ENCODE data around the gene SEMA5A. TPM values are rescaled to one million over a fixed set of nuclear protein-coding genes. Genes with fewer than 3 reads are reported as not detected.

The SEMA5A gene
- total and polyA plus RNA-seq, 5 experiments from 2014 or later: not detected

DNA sequence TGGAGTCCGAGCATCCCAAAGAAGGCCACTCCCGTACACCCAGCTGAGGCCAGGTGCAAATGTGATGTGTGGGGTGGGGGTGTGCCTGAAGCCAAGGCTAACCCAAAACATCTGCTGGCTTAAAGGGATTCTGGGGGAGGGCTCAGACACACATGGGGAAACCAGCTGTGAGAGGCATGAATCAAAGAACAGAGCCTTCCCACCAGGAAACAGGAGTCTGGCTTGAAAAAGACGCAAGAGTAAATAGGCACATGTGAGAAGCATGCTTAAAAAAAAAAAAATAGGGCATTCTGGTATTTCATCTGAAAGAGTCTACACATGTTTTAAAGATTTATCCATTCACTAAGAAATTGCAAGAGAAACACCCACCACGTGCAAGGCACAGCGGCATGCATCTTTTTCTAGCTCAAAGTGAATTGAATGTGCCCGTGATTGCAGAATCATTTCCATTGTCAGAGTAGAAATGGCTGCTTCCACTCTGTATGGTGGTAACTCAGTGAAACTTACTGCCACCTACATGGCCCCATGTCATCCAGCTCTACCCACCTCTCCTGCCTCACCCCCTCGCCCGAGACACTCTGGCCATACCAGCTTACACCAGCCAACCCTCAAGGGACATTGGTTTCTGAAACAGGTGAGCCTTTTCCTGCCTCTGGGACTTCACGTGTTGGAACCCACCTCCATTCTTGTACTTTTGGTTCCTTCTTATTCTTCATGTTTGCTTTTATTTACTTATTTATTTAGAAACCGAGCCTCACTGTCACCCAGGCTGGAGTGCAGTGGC lies 71.5 kb downstream of the SEMA5A start:
- H3K4me3 Mint-ChIP-seq: no peak overlapping the region
- POLR2A ChIA-PET: no interaction called here
- H3K4me1 Mint-ChIP-seq: no peaks in the 10 kb centered on the region
- ATAC-seq (no peak), DNase-seq (no peak)
- H3K27me3 Mint-ChIP-seq: no peaks in the 10 kb centered on the region
- H3K9me3 Mint-ChIP-seq: peaks cover 7 to 49% (median 23%) of the 10 kb centered on the region in 9 donors
- no peak overlapping the region for H3K27ac Mint-ChIP-seq
- H3K36me3 Mint-ChIP-seq: peaks cover 0 to 31% (median 0%) of the 10 kb centered on the region in 3 donors

DNA sequence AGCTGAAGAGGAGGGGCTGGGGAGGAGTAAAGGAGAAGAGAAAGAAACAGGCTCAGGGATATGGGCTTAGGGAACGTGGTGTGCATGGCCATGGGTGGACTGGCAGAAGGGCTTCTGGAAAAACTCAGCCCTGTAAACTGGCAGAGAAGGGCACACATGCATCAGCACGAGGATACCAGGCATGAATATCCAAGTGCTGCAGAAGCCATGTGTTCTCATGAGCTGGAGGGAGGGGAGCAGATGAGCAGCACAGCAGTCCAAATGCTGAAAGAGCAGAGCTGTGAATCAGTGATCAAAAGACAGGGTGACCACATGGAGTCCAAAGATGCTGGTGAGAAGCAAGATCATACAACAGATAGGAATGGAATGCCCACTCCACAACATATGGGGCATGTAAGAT lies 72.3 kb downstream of the SEMA5A start:
- H3K27ac Mint-ChIP-seq: no peak overlapping the region
- no peaks in the 10 kb centered on the region for H3K4me1 Mint-ChIP-seq
- POLR2A ChIA-PET: no interaction called here
- no peaks in the 10 kb centered on the region for H3K27me3 Mint-ChIP-seq
- ATAC-seq (no peak), DNase-seq (no peak)
- H3K4me3 Mint-ChIP-seq: peak overlapping the region in 1 of 10 donors; percentile 22
- peaks cover 5 to 43% (median 17%) of the 10 kb centered on the region in 9 donors for H3K9me3 Mint-ChIP-seq
- peaks cover 0 to 26% (median 0%) of the 10 kb centered on the region in 3 donors for H3K36me3 Mint-ChIP-seq

GRCh38 chr5:9470410-9470809 lies 75.5 kb downstream of the SEMA5A start:
- Mint-ChIP-seq H3K4me3 (no peak overlapping the region), H3K27me3 (no peaks in the 10 kb centered on the region), H3K9me3 (peaks cover 0 to 19% (median 7%) of the 10 kb centered on the region in 9 donors), H3K36me3 (peaks cover 0 to 8% (median 0%) of the 10 kb centered on the region in 3 donors), H3K27ac (no peak overlapping the region), H3K4me1 (no peaks in the 10 kb centered on the region)
- DNase-seq: no peak
- no peak for ATAC-seq
- POLR2A ChIA-PET: no interaction called here

- Mint-ChIP-seq H3K4me3 (no peak overlapping the region), H3K36me3 (no peaks in the 10 kb centered on the region), H3K4me1 (no peaks in the 10 kb centered on the region), H3K27me3 (no peaks in the 10 kb centered on the region), H3K9me3 (peaks cover 0 to 5% (median 0%) of the 10 kb centered on the region in 9 donors), H3K27ac (no peak overlapping the region)
- no peak for ATAC-seq
- POLR2A ChIA-PET: no interaction called here
- no peak for DNase-seq
These were observed 77.9 kb downstream of the SEMA5A start for GRCh38 chr5:9468060-9468388.

DNA sequence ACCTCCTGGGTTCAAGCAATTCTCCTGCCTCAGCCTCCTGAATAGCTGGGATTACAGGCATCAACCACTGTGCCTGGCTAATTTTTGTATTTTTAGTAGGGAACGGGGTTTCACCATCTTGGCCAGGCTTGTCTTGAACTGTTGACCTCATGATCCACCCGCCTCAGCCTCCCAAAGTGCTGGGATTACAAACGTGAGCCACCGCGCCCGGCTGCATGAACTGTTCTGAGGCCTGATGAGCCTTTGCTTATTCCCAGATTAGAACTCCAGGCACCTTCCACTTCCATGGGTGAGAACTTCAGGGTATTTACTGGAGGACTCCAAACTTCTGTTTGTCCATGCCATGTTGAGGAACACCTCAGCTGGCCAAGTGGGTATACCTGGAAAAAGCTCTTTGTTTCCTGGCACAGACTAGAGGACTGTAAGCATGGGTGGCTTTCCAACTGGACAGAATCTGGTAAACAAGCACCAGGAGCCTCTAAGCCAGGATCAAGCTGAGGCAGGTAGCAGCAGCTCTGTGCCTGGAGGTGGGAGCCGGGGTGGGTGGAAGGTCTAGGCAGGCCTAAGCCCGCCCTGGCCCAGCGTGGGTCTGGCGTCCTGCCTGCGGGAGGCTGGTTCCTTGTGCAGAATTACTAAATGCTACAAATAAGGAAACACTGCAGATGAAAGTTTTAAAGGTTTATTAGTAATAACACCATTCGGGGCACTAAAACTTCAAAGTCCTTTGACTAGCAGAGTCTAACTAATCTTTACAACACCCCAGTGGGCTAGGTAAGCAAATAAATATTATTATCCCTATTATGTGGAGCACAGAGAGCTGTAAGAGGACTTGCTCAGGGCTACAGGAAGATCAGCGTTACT lies 78.4 kb downstream of the SEMA5A start:
- Mint-ChIP-seq H3K4me1 (no peaks in the 10 kb centered on the region), H3K27me3 (no peaks in the 10 kb centered on the region), H3K4me3 (no peak overlapping the region), H3K27ac (no peak overlapping the region), H3K36me3 (no peaks in the 10 kb centered on the region), H3K9me3 (peaks cover 0 to 5% (median 0%) of the 10 kb centered on the region in 9 donors)
- no peak for ATAC-seq
- DNase-seq: no peak
- POLR2A ChIA-PET: no interaction called here

DNA sequence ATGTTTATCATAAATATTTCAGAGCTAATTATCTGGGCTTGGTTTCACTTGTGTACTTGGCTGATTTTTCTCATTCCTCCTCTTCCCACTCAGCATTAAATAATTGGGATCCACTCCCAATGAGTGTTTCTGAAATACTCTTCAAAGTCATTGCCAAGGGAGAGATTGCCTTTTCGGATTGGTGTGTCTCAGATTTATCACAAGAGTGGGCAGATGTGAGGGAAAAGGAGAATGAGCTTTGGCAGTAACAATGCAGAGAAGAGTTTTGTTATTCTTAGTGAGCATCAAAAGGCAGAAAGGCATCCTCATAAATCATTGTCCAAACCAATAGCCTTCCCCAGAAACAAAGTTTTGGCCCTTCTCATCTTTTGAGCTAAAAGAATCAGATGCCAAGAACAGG lies 79.2 kb downstream of the SEMA5A start:
- Mint-ChIP-seq H3K27ac (no peak overlapping the region), H3K27me3 (no peaks in the 10 kb centered on the region), H3K4me3 (no peak overlapping the region), H3K9me3 (peaks cover 0 to 5% (median 0%) of the 10 kb centered on the region in 9 donors), H3K36me3 (no peaks in the 10 kb centered on the region), H3K4me1 (no peaks in the 10 kb centered on the region)
- DNase-seq (no peak), ATAC-seq (no peak)
- POLR2A ChIA-PET: no interaction called here

DNA sequence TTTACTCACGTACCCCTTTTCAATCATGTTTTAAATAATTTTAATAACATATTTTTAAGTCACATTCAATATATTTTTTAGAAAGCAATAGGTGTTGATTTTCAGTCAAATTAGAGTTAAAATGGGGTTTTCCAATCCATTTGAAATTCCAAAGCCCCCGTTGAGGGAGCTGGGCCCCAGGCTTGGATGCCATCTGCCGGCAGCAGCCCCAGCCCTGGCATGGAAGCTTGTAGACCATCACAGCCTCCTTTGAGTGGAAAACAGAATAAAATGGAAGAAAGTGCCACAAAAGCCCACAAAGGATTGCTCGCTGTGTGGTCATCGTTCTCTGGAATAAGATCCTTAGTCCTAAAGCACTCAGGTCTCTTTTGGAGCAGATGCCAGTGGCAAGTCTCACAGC lies 81.4 kb downstream of the SEMA5A start:
- Mint-ChIP-seq H3K27ac (no peak overlapping the region), H3K27me3 (no peaks in the 10 kb centered on the region), H3K36me3 (no peaks in the 10 kb centered on the region), H3K4me1 (no peaks in the 10 kb centered on the region), H3K9me3 (peaks cover 0 to 5% (median 0%) of the 10 kb centered on the region in 9 donors), H3K4me3 (no peak overlapping the region)
- ATAC-seq (no peak), DNase-seq (no peak)
- POLR2A ChIA-PET: no interaction called here

DNA sequence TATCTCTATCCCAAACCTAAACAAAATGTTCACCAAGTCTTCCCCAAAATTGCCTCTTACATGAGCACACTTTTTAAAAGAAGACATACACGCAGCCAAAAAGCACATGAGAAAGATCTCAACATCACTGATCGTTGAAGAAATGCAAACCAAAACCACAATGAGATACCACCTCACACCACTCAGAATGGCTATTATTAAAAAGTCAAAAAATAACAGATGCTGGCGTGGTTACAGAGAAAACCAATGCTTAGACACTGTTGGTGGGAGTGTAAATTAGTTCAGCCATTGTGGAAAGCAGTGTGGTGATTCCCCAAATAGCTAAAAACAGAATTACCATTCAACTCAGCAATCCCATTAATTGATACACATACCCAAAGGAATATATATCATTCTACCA lies 83.8 kb downstream of the SEMA5A start:
- no peak overlapping the region for H3K4me3 Mint-ChIP-seq
- H3K27ac Mint-ChIP-seq: no peak overlapping the region
- no peaks in the 10 kb centered on the region for H3K27me3 Mint-ChIP-seq
- peaks cover 0 to 1% (median 0%) of the 10 kb centered on the region in 3 donors for H3K36me3 Mint-ChIP-seq
- ATAC-seq (no peak), DNase-seq (no peak)
- no peaks in the 10 kb centered on the region for H3K4me1 Mint-ChIP-seq
- POLR2A ChIA-PET: no interaction called here
- peaks cover 0 to 12% (median 3%) of the 10 kb centered on the region in 9 donors for H3K9me3 Mint-ChIP-seq

DNA sequence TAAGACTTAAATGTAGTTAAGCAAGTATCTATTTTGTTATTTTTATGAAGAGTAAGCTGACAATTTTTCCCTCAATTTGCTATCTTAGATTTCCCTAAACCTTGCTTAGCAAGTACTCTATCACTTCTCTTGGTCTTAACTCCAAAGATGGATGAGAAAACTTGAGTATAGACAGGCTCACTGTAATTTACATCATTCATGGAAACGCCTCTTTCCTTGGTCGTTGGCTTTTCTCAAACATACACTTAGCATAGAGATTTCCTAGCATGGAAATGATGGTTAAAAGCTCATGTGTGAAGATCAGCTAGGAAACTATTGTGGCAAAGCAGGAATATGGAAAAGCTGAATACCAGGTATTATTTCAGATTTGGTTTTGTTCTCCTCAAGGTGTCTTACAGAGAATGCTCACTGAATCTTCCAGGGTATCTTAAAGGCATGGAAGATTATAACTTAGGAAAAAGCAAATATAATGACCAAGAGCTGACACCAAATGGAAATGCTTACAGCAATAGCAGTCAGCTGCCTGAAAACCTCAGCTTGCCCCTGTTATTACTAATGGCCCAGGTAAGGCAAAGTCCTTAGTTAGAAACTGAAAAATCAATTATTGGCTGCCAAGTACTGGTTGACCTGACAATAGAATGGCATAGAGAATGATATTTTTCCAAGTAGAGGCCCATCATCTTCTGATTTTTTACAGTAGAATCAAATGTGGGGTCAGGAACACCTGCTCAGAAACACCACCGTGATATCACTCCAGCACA lies 84.8 kb downstream of the SEMA5A start:
- Mint-ChIP-seq H3K36me3 (peaks cover 0 to 1% (median 0%) of the 10 kb centered on the region in 3 donors), H3K9me3 (peaks cover 0 to 12% (median 3%) of the 10 kb centered on the region in 9 donors), H3K4me3 (no peak overlapping the region), H3K4me1 (no peaks in the 10 kb centered on the region), H3K27ac (no peak overlapping the region), H3K27me3 (peaks cover 0 to under 1% (median 0%) of the 10 kb centered on the region in 5 donors)
- ATAC-seq (no peak), DNase-seq (no peak)
- POLR2A ChIA-PET: no interaction called here

GRCh38 chr5:9456435-9457042 lies 89.3 kb downstream of the SEMA5A start:
- POLR2A ChIA-PET: no interaction called here
- Mint-ChIP-seq H3K27me3 (peaks cover 0 to 3% (median 0%) of the 10 kb centered on the region in 5 donors), H3K4me1 (no peaks in the 10 kb centered on the region), H3K36me3 (peaks cover 0 to 1% (median 0%) of the 10 kb centered on the region in 3 donors), H3K4me3 (no peak overlapping the region), H3K9me3 (peaks cover 0 to 12% (median 7%) of the 10 kb centered on the region in 9 donors), H3K27ac (no peak overlapping the region)
- ATAC-seq (no peak), DNase-seq (no peak)

GRCh38 chr5:9455826-9456434 lies 89.9 kb downstream of the SEMA5A start:
- POLR2A ChIA-PET: no interaction called here
- peaks cover 0 to 3% (median 0%) of the 10 kb centered on the region in 5 donors for H3K27me3 Mint-ChIP-seq
- peaks cover 0 to 12% (median 7%) of the 10 kb centered on the region in 9 donors for H3K9me3 Mint-ChIP-seq
- no peak overlapping the region for H3K4me3 Mint-ChIP-seq
- H3K4me1 Mint-ChIP-seq: no peaks in the 10 kb centered on the region
- H3K27ac Mint-ChIP-seq: no peak overlapping the region
- no peak for ATAC-seq
- no peak for DNase-seq
- H3K36me3 Mint-ChIP-seq: peaks cover 0 to 1% (median 0%) of the 10 kb centered on the region in 3 donors

DNA sequence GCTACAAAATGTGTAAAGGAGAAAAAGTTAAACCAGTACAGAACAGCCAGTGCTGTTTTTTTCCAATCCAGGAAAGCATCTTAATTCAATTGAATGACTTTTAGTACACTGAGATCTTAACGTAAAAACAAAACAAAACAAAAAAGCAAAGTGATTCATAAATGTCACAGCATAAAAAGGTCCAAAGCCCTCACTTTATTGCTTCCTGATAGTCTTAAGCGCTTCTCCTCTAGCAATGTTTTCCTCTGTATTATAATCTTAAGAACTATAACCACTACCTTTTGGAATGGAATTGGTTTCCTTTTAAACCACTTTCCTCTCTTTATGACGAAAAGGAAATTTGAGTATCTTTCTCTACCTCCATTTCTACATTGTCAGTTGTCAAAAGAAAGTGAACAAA lies 91.4 kb downstream of the SEMA5A start:
- peaks cover 0 to 18% (median 7%) of the 10 kb centered on the region in 9 donors for H3K9me3 Mint-ChIP-seq
- peaks cover 0 to 3% (median 2%) of the 10 kb centered on the region in 5 donors for H3K27me3 Mint-ChIP-seq
- DNase-seq: no peak
- ATAC-seq: no peak
- POLR2A ChIA-PET: no interaction called here
- no peak overlapping the region for H3K4me3 Mint-ChIP-seq
- H3K36me3 Mint-ChIP-seq: peaks cover 0 to 1% (median 0%) of the 10 kb centered on the region in 3 donors
- no peak overlapping the region for H3K27ac Mint-ChIP-seq
- no peaks in the 10 kb centered on the region for H3K4me1 Mint-ChIP-seq
